ENCODE measurements around the gene CEBPZ.

DNA sequence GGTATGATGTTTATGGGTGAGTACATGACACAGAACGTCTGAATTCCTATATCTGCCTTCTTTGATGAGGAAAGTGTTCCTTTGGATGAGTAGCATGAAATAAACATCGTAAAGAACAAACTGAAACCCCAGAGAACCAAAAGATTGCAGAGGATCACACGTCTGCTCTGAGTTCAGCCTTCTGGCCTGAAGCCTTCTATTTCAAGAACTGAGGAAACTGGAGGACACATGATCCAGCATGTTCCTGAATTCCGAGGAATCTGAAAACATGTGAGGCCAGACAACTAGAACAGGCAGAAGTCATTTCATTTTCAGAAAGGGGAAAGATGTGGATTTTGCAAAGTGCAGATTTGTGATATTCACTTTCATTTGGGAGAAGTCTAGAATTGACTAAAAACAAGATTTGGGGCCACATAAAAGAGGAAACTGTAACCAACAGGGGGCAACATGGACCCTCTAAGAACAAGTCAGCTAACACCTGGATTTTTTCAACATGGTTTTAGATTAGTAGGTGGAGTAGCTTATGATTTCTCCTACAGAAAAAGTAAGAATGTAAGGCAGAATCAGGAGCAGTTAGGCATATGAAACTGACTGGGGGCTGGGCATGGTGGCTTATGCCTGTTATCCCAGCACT, 51.3 kb downstream of the CEBPZ start:
- TF ChIP-seq POLR2A (IDR thresholded peaks at IDR 0.05) = no peak
- TF ChIP-seq, protein P1, sequence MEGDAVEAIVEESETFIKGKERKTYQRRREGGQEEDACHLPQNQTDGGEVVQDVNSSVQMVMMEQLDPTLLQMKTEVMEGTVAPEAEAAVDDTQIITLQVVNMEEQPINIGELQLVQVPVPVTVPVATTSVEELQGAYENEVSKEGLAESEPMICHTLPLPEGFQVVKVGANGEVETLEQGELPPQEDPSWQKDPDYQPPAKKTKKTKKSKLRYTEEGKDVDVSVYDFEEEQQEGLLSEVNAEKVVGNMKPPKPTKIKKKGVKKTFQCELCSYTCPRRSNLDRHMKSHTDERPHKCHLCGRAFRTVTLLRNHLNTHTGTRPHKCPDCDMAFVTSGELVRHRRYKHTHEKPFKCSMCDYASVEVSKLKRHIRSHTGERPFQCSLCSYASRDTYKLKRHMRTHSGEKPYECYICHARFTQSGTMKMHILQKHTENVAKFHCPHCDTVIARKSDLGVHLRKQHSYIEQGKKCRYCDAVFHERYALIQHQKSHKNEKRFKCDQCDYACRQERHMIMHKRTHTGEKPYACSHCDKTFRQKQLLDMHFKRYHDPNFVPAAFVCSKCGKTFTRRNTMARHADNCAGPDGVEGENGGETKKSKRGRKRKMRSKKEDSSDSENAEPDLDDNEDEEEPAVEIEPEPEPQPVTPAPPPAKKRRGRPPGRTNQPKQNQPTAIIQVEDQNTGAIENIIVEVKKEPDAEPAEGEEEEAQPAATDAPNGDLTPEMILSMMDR (IDR thresholded peaks at IDR 0.05) = no peak

Data from esophagus squamous epithelium (tissue), 4 donors.